Ishikawa (cell line): Measurements from ENCODE around the gene SAMD3.

Experiments
- CEBPB ChIP-seq: IDR thresholded peaks from 2 replicates; pipeline ENCODE4 v1.6.1; 2012
- EP300 ChIP-seq: IDR thresholded peaks from 2 replicates; pipeline ENCODE4 v1.6.1; 2012; ENCODE audit warnings: borderline replicate concordance
- FOXM1 ChIP-seq: IDR thresholded peaks from 2 replicates; pipeline ENCODE4 v1.6.1; 2012; ENCODE audit warnings: low read depth, borderline replicate concordance
- RAD21 ChIP-seq: IDR thresholded peaks from 2 replicates; pipeline ENCODE4 v1.6.1; 2012; ENCODE audit warnings: low read depth
- TAF1 ChIP-seq: IDR thresholded peaks from 2 replicates; pipeline ENCODE4 v1.6.1; 2012; ENCODE audit warnings: low read depth, mild to moderate bottlenecking
- TCF12 ChIP-seq: IDR thresholded peaks from 2 replicates; pipeline ENCODE4 v1.6.1; 2012; ENCODE audit warnings: low read depth
- TEAD4 ChIP-seq: IDR thresholded peaks from 2 replicates; pipeline ENCODE4 v1.6.1; 2012
- YY1 ChIP-seq: IDR thresholded peaks from 2 replicates; pipeline ENCODE4 v1.6.1; 2012; ENCODE audit warnings: low read depth
- ZBTB7A ChIP-seq: IDR thresholded peaks from 2 replicates; pipeline ENCODE4 v1.6.1; 2012; ENCODE audit warnings: low read depth
- TF ChIP-seq, protein P1 (sequence below): IDR thresholded peaks from 2 replicates; pipeline ENCODE4 v1.6.1; 2012
- TF ChIP-seq, protein P2 (sequence below): IDR thresholded peaks from 2 replicates; pipeline ENCODE4 v1.6.1; 2012; ENCODE audit warnings: low read depth, mild to moderate bottlenecking

Gene SAMD3

DNA sequence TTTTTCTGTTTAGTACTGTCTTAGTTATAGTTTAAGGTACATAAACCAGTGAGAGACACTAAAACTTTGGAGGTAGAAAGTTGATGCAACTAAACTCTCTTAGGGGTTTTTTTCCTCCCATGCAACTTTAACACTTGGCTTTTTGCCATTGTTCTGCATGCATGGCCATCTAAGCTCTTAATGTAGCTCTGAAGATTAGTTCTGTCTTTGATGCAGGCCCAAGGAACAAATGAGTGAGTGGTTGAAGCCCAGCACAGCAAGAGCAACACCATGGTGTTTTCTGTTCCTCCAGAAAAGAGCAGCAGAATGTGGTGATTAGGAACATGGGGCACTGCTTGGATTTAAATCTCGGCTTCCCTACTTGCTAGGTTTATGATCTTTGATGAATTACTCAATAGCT is 115.0 kb downstream of the SAMD3 start:
- TF ChIP-seq EP300, result no peak

- TF ChIP-seq RAD21, result no peak
- no peak for TF ChIP-seq EP300
- no peak for TF ChIP-seq YY1
- TF ChIP-seq TEAD4, result no peak
- TF ChIP-seq TAF1, result no peak
- TF ChIP-seq, protein P1, sequence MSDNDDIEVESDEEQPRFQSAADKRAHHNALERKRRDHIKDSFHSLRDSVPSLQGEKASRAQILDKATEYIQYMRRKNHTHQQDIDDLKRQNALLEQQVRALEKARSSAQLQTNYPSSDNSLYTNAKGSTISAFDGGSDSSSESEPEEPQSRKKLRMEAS, result no peak
- TF ChIP-seq, protein P2, sequence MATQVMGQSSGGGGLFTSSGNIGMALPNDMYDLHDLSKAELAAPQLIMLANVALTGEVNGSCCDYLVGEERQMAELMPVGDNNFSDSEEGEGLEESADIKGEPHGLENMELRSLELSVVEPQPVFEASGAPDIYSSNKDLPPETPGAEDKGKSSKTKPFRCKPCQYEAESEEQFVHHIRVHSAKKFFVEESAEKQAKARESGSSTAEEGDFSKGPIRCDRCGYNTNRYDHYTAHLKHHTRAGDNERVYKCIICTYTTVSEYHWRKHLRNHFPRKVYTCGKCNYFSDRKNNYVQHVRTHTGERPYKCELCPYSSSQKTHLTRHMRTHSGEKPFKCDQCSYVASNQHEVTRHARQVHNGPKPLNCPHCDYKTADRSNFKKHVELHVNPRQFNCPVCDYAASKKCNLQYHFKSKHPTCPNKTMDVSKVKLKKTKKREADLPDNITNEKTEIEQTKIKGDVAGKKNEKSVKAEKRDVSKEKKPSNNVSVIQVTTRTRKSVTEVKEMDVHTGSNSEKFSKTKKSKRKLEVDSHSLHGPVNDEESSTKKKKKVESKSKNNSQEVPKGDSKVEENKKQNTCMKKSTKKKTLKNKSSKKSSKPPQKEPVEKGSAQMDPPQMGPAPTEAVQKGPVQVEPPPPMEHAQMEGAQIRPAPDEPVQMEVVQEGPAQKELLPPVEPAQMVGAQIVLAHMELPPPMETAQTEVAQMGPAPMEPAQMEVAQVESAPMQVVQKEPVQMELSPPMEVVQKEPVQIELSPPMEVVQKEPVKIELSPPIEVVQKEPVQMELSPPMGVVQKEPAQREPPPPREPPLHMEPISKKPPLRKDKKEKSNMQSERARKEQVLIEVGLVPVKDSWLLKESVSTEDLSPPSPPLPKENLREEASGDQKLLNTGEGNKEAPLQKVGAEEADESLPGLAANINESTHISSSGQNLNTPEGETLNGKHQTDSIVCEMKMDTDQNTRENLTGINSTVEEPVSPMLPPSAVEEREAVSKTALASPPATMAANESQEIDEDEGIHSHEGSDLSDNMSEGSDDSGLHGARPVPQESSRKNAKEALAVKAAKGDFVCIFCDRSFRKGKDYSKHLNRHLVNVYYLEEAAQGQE, result no peak
- TF ChIP-seq FOXM1, result no peak
Observed at GRCh38 chr6:130105996-130106704, 116.6 kb downstream of the SAMD3 start.

- no peak for TF ChIP-seq CEBPB
- no peak for TF ChIP-seq TCF12
Observed at GRCh38 chr6:130099119-130099518, 123.6 kb downstream of the SAMD3 start.

- TF ChIP-seq ZBTB7A, result no peak
- TF ChIP-seq TCF12, result no peak
- no peak for TF ChIP-seq TEAD4
Observed at GRCh38 chr6:130098317-130098716, 124.4 kb downstream of the SAMD3 start.
